ENCODE measurements around the gene LUC7L3. TPM values are rescaled to one million over a fixed set of nuclear protein-coding genes. Genes with fewer than 3 reads are reported as not detected.

LUC7L3 gene
- total RNA-seq, 1 donor from 2014 or later: 54.1 TPM

DNA sequence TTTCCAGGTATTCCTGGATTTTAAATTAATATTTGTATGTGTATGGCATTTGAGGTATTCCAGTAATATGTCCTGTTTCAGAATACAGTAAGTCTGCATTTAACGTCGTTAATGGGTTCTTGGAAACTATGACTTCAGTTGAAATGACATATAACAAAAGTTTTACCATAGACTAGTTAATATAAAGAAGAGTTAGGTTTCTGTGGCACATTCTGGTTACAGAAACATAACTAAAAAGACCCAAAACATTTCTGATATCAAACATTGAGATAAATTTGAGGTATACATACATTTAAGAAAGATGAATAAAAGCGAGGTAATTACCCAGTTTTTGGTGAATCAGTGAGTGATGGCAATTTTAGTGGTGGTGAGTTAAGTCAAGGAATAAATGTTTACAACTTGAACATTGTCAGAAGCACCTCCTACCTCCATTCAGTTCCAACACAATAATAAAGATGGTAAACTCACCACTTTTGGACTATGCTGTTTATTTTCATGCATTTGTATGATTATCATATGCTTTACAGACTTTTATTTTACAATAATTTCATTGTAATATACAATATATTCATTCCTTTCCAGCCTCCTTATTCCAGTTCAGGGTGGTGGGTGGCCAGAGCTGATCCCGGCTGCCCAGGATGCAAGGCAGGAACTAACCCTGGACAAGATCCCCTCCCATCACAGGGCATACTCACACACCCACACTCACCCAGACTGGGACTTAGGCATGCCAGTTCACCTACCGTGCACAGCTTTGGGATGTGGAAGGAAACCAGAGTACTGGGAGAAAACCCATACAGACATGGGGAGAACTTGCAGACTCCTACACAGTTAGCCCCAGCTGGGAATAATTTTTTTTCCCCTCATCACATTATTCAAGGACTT, 9.7 kb downstream of the LUC7L3 start:
- H3K4me3 ChIP-seq (ENCODE audit: low read depth, low read length): no peak overlapping the region
- DNase-seq (ENCODE audit: low read depth): no peak
- TF ChIP-seq, protein P1, sequence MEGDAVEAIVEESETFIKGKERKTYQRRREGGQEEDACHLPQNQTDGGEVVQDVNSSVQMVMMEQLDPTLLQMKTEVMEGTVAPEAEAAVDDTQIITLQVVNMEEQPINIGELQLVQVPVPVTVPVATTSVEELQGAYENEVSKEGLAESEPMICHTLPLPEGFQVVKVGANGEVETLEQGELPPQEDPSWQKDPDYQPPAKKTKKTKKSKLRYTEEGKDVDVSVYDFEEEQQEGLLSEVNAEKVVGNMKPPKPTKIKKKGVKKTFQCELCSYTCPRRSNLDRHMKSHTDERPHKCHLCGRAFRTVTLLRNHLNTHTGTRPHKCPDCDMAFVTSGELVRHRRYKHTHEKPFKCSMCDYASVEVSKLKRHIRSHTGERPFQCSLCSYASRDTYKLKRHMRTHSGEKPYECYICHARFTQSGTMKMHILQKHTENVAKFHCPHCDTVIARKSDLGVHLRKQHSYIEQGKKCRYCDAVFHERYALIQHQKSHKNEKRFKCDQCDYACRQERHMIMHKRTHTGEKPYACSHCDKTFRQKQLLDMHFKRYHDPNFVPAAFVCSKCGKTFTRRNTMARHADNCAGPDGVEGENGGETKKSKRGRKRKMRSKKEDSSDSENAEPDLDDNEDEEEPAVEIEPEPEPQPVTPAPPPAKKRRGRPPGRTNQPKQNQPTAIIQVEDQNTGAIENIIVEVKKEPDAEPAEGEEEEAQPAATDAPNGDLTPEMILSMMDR (conservative IDR thresholded peaks at IDR 0.05; ENCODE audit: low read depth, low read length): no peak

DNA sequence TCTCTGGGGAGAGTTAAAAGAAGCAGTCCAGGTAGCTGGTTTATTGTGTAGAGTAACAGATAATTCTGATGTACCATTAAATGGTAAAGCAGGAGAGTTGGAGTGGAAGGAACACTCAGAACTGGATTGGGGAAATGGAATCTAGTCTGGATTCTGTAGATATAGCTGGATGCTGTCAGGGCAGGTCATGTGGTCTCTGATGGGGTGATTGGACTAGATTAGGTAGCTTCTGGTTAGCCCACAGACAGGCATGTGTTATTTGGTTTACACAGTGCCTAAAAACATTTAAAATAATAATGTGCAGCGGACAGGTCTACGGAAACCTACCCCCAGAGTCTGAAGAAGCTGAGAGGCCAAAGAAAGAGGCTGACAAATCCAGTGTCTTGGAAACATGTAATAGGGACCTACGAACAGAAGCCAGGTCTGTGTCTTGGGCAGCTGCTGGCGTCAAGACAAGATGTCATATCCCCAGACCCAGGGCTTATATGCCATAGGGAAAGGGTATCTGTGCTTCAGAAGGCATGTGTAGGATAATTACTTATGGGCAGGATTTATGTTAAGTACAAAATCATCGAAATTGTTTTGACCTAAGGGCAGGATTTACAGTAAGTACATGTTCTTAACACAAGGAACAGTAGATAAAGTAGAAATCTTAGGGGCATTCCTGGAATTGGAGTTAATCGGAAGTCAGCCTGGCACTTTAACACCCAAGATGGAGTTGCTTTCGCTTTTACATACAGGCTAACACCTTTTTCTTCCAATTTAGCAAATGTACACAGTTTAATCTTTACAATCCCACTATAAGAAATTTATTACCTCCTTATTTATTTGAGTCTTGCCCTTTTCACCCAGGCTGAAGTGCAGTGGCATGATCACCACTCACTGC, 12.4 kb downstream of the LUC7L3 start:
- no peak overlapping the region for H3K4me3 ChIP-seq (ENCODE audit: low read depth, low read length)
- DNase-seq (ENCODE audit: low read depth): no peak
- TF ChIP-seq, protein P1 (conservative IDR thresholded peaks at IDR 0.05; ENCODE audit: low read depth, low read length): no peak

DNA sequence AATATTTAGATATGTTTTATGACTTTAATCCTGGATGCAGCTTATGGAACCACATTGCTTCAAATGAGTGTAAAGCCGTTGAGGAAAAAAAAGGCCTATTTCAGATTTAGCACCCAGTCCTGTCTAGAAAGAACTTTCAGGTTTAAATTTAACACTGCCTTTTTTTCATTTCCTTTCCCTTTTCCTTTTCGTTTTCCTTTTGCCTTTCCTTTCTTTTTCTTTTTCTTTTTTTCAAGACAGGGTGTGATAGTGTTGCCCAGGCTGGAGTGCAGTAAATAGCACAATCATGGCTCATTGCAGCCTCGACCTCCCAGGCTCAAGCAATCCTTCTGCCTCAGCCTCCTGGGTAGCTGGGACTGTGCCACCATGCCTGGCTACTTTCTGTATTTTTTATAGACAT, 15.9 kb downstream of the LUC7L3 start:
- TF ChIP-seq, protein P1 (conservative IDR thresholded peaks at IDR 0.05; ENCODE audit: low read depth, low read length): no peak
- H3K4me3 ChIP-seq (ENCODE audit: low read depth, low read length): no peak overlapping the region
- DNase-seq (ENCODE audit: low read depth): no peak

DNA sequence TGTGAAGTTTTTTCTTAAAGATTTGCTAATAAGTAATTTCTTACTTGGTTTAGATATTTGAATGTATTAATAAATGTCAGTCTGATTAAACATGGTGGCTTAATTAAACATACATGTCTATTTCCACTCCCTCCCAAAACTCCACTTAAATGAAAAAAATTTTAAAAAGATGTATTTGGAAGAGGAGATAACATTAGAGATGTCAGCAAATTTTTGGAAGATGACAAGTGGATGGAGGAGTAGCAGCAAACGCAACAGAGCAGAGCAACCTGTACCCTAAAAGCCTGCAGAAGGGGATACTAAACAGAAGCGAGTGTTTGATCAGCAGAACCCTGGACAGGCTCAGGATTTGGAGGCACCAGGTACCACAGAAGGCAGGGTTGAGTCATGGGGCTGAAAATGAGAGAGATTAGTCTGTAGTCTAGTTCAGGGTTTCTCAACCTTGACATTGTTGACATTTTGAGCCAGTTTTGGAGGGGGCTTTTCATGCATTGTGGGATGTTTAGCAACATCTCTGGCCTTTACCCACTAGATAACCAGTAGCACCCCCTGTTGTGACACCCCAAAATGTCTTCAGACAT, 17.8 kb downstream of the LUC7L3 start:
- H3K4me3 ChIP-seq (ENCODE audit: low read depth, low read length): no peak overlapping the region
- DNase-seq (ENCODE audit: low read depth): no peak
- TF ChIP-seq, protein P1 (conservative IDR thresholded peaks at IDR 0.05; ENCODE audit: low read depth, low read length): no peak

DNA sequence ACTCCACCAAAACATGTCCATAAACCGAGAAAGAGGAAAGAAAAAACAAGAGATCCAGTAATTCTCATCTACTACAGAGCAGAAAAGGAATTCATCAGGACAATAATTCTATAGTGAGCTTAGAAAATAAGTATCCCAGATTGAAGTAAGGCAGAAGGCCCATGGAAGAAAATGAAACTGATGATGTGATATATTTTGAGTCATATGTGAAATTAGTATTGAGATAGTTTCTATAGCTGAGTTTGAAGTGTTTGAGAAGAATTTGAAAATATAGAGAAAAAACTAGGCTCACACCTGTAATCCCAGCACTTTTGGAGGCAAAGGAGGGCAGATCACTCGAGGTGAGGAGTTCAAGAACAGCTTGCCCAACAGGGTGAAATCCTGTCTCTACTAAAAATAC, 19.7 kb downstream of the LUC7L3 start:
- no peak overlapping the region for H3K4me3 ChIP-seq (ENCODE audit: low read depth, low read length)
- no peak for DNase-seq (ENCODE audit: low read depth)
- TF ChIP-seq, protein P1 (conservative IDR thresholded peaks at IDR 0.05; ENCODE audit: low read depth, low read length): no peak

DNA sequence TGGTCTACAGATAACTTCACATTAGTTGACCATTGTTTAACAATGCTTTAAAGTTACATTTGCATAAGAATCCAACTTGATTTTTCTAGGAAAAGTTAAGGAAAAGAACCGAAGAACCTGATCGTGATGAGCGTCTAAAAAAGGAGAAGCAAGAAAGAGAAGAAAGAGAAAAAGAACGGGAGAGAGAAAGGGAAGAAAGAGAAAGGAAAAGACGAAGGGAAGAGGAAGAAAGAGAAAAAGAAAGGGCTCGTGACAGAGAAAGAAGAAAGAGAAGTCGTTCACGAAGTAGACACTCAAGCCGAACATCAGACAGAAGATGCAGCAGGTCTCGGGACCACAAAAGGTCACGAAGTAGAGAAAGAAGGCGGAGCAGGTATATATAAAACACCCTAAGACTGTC, 26.2 kb downstream of the LUC7L3 start:
- TF ChIP-seq, protein P1 (conservative IDR thresholded peaks at IDR 0.05; ENCODE audit: low read depth, low read length): no peak
- H3K4me3 ChIP-seq (ENCODE audit: low read depth, low read length): no peak overlapping the region
- no peak for DNase-seq (ENCODE audit: low read depth)

All from epithelial cell of proximal tubule (primary cell).